HG03469 (cell line): ENCODE data around the gene FCRL1.

ENCODE experiments used
- ATAC-seq: cut with Tn5 transposase; IDR thresholded peaks from one replicate; pipeline ENCODE4 v1.9.1; 2021; ENCODE audit warnings: mild to moderate bottlenecking, moderate library complexity, moderate number of reproducible peaks; ENCODE audit not compliant: unreplicated experiment

FCRL1 gene

GRCh38 chr1:157819896-157820295, at the start of gene FCRL1:
TSS of gene FCRL1 (minus strand) at chr1:157820120. CDS start at chr1:157820037, 83 bp downstream.
- ATAC-seq: no peak

- ATAC-seq: no peak
Observed at GRCh38 chr1:157868654-157869053, 48.7 kb upstream of the FCRL1 start.

DNA sequence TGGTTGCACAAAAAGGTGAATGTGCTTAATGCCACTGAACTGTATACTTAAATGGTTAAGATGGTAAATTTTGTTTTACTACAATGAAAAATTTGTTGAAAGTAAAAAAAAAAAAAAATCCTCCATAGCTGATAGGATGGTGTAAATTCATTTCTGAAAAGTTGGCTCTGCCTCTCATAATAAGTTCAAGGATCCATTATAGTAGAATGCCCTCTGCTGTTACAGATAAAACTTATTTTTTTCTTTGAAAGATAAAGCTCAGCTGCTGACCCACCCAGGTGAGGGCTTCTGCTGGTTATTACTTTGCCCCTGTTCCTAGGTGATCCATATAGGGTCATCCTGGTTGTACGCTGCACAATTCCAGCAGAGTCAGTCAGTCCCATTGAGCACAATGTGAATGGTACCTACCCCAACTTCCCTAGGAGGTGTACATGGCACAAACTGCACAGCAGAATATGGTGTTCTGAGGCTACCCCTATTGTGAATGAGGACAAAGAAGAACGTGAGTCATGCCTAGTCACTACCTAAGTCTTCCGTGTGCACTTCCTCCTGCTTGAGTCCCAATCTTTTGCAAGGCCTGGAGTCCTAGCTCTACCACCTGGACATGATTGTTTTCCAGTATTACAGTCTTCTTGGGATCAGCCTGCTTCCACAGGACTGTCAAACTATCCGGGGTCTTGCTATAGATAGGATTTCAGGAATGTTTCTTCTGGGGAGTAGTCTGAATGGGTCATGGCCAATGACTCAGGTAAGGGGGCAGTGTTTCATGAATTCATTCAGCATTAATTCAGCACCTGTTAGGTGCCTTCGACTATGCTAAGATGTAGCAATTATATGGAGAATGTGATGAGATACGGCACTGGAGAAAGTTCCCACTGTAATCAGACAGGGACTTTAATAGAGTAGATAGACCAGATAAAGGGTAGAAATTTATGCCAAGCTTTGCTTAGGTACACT, 42.5 kb upstream of the FCRL1 start:
- ATAC-seq: no peak

GRCh38 chr1:157856538-157856937, 36.6 kb upstream of the FCRL1 start:
- ATAC-seq: no peak

GRCh38 chr1:157852476-157852875, 32.6 kb upstream of the FCRL1 start:
- no peak for ATAC-seq

DNA sequence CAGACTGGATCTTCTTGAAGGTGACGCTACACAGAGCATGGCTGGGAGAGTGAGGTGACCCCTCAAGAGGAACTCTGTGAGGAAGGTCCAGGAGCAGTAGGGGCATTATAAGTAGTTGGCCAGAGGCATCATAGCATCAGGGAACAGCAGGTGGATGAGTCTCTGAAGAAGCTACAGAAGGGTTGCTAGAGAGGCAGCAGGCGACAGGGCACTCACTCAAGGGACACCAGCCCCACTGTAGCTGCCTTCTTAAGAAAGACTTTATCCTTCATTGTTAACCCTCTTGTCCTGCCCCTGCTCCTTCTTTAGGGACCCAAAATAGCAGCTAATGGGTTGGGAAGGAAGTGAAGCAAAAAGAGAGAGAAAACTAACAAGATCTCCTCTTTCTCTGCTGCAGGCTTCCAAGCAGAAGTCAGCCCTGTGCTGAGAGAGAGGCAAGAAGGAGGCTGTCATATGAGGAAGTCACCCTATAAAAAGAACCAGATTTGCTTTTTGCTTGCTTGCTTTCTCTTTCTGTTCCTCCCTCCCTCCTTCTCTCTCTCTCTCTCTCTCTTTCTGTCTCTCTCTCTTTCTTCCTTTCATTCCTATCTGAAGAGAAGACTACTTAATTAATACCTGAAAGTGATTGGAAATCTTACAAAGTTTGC, 29.4 kb upstream of the FCRL1 start:
- ATAC-seq: no peak

DNA sequence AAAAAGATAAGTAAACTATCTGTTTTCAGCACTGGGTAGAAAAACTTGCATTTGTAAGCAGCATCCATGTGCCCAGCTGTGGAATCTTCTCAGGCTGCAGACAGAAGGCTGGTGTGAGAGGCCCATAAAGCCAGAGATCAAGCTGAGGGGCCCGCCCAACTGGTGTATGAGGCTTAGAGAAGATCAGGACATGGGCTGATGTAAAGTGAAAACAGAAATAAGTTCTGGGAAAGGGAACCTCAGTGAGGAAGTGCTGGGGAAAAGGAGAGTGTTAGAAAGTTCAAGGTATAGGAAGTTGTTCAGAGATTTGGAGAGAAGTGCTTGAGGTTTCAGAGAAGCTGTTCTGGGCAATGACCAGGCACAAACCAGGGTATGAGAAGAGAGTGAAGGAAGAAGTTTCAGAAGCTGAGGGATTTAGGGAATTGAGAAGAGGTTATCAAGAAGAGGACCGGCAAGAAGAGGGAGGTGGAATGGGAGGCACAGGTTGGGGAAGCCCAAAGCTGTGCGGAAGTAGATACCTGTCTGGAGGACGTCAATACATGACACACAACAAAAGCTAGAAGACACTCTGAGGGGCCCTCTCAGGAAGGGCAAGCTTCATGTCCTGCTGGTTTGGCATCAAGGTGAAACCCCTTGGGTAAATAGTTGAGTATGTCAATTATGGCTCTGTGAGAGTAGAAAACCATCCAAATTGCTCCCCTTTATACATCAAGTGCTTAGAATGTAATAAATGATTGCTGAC, 24.3 kb upstream of the FCRL1 start:
- ATAC-seq: no peak

- no peak for ATAC-seq
Observed at GRCh38 chr1:157842939-157843338, 23.0 kb upstream of the FCRL1 start.

GRCh38 chr1:157841708-157842107, 21.8 kb upstream of the FCRL1 start, which contains the start of gene CD5L:
TSS of gene CD5L (minus strand) at chr1:157841808. CDS start at chr1:157841701, 107 bp downstream.
- ATAC-seq: no peak

DNA sequence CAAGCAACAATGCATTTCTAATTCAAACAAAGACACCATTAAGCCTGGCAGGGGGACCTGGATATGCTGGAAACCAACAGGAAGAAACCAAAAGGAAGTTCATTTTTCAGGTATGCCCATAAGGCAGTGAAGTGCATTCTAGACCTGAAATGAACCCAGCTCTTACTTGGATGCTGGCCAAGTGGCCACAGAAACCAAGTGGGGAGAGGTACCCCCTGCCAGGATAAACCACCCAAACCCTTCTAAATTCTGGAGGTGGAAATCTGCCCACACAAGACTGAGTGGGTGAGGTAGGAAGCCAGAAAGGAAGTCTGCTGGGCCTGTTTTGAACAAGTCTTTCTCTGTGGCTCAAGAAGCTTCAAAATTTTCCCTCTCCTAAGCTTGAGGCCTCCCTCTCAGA, 19.0 kb upstream of the FCRL1 start:
- no peak for ATAC-seq

DNA sequence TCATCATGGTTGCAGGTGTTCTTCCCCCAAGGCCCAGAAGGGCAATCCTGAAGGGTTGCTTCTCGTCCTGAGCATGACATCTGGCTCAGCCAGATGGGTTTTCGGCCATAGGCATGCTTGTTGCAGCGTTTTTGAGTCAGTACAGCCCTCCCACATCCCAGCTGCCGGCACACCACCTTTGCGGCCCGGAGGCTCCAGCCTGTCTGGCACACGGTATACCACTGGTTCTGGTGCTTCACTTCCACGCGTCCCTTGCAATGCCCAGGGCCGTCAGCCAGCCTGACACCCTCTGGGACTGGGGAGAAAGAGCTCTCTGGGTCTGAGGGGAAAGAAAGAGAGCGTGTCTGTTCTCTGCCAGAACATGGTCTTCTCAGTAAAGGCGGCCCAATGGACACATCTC, 14.5 kb upstream of the FCRL1 start:
- ATAC-seq: no peak

DNA sequence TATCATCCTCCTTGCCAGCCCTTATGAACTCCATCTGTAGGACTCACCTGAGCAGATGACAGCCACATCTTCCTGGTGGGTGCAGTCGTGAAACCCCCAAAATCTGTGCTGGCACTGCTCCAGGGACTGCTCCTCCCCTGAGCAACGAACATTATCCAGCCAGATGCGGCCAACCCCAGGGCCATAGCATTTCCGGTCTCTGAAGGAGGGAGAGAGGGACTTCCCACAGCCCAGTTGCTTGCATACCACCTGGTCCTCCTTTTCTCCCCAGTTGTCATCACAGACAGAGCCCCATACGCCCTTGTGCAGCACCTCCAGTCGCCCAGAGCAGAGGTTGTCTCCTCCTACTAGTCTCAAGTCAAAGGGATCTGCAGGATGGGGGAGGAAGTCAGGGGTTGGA, 13.2 kb upstream of the FCRL1 start:
- ATAC-seq: no peak

DNA sequence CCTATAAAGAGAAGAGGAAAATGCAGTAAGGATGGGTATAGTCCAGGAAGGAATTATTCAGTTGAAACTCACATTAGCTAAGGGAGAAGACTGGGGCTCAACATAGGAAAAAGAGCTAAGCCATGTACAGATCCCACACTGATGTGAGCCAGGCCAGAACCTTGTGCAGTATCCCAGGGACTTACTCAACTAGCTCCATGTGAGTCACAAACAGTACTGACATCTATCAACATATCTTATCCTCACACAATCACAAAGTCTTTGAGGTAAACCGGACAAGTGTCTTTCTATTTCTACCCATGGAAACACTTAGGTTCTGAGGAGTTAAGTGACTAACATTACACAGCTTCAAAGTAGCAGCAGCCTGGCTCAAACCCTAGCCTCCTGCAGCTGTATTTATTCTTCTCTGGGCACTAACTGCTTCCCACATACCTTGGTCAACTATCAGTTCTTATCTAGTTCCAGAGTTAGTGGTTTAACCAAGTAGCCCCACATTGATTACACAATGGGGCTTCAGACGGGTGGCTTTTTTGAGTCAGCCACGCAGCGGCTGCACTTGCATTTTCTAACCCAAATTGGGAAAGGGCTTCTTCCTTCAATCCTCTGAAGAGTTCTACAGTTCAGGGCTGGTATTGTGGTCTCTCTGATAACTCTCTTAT, 12.2 kb upstream of the FCRL1 start:
- ATAC-seq: no peak

DNA sequence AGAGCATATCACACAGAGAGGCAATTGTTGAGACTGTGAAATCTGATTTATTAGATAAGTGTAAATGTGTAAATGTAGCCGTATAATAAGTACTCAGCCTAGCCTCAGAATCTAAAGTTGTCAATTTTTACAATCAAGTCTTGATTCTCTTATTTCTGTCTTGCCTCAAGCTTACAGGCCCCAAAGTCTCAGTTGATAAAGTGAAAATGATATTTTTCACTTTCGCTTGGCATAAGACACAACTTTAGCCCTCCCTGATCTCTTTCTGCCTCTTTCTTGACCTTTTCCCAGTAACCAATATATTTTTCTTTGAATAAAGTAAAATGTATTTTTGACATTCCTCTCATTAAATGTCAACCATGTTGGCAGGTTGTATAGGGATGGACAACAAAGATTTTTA, 11.0 kb upstream of the FCRL1 start:
- no peak for ATAC-seq

GRCh38 chr1:157829711-157830110, 9.8 kb upstream of the FCRL1 start:
- no peak for ATAC-seq

- no peak for ATAC-seq
Observed at GRCh38 chr1:157829210-157829609, 9.3 kb upstream of the FCRL1 start.

DNA sequence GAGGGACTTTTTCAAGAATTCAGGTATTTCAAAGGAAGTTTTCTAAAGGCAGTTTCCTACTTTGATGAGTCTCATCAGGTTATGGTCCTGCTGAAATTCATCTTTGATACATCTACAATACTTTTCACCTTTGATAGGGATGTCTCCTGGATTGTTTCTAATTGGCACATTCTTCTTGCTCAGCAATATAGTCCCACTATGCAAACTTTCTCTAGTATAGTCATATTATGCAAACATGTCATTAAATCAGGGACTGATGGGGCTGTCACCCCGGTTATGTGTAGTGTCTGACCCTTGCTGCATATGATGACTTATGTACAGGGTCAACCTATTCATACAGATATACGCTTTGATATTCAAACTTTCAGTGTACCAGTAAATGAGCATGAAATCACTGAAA, 379 bp upstream of the FCRL1 start:
- no peak for ATAC-seq

DNA sequence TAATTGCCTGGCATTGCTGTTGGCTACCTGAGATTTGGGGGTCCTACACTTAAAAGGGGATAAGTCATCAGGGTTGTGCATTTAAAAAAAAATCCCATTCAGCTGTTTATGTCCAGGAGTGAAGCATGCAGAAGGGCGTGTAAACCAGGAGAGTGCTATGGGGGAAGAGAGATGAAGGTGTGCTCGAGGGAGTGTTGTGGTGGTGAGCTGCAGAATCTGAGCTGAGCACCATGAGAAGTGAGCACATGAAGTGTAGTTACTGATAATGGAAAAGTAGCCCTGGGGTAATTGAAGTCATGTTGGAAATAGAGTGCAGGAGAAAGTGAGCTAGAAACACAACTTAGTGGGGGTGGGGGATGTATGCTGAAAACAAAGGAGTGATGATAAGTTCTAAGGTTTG, 705 bp downstream of the FCRL1 start:
- ATAC-seq: no peak

DNA sequence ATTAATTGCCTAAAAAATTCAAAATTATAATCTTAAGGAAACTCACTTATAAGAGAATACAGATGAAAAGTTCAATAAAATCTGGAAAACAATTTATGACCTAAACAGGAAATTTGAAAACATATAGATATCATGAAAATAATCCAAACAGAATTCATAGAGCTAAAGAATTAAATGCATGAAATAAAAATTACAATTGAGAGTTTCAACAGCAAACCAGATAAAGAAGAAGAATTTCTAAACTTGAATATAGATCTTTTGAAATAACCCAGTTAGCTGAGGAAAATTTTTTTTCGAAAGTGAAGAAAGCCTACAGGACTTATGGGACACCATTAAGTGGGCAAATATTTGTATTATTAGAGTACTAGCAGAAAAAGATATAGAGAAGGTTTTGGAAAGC, 6.7 kb downstream of the FCRL1 start:
- no peak for ATAC-seq

GRCh38 chr1:157806431-157807149, 13.3 kb downstream of the FCRL1 start:
- ATAC-seq: peak; percentile 75
